Mononuclear cell (primary cell): Measurements from ENCODE around the gene NFIB. TPM values are rescaled to one million over a fixed set of nuclear protein-coding genes. Genes with fewer than 3 reads are reported as not detected.

ENCODE experiments used
- H3K27me3 ChIP-seq: 2 replicates; pipeline ENCODE4 v1.6.0; 2011; ENCODE audit warnings: low read length, control low read depth; ENCODE audit not compliant: insufficient read depth
- H3K4me1 ChIP-seq: 2 replicates; pipeline ENCODE4 v1.5.1; 2011; ENCODE audit warnings: mild to moderate bottlenecking, low read length, control low read depth; ENCODE audit not compliant: insufficient read depth
- H3K4me3 ChIP-seq: 2 replicates; pipeline ENCODE4 v1.5.1; 2011; ENCODE audit warnings: mild to moderate bottlenecking, low read length, moderate library complexity
- H3K9me3 ChIP-seq: 2 replicates; pipeline ENCODE4 v1.5.1; 2011; ENCODE audit warnings: low read depth, mild to moderate bottlenecking, control low read depth, low read length
- total RNA-seq: library from RNA; depleted of rRNA; stranded (reverse); fragments of >200 nt; gene quantifications from one replicate; pipeline ENCODE4 v1.2.3, GENCODE V29; 2012

The NFIB gene
- total RNA-seq, 1 donor: 0.42 TPM

- Histone ChIP-seq H3K9me3 (no peaks in the 10 kb centered on the region), H3K4me3 (no peak overlapping the region), H3K27me3 (peaks cover 28% of the 10 kb centered on the region), H3K4me1 (no peaks in the 10 kb centered on the region)
Observed at GRCh38 chr9:14336244-14336643, 22.3 kb upstream of the NFIB start.

DNA sequence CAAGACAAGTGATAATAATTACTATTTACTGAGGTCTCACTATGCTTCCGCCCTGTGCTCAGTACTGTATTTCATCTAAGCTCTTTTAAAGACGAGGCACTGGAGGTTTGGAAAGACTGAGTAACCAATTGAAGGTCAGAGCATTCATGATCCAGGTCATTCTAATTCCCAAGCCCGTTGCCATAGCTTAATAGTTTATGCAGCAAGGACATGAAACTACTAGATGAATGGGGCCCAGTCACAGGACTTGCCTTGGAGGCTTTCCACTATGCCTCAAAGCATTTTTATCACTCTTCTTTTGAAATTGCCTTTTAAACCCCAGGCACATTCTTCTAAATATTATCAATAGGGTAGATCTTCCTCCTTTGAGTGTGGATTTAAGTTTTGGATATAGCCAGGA, 17.2 kb upstream of the NFIB start:
- Histone ChIP-seq H3K27me3 (peaks cover 25% of the 10 kb centered on the region), H3K4me1 (no peaks in the 10 kb centered on the region), H3K9me3 (no peaks in the 10 kb centered on the region)

GRCh38 chr9:14327036-14327435, 13.1 kb upstream of the NFIB start:
- Histone ChIP-seq H3K27me3 (peaks cover 53% of the 10 kb centered on the region), H3K4me3 (no peak overlapping the region), H3K4me1 (peaks cover 8% of the 10 kb centered on the region), H3K9me3 (no peaks in the 10 kb centered on the region)

More for the DNA sequence above, 17.2 kb upstream of the NFIB start:
- no peak overlapping the region for H3K4me3 ChIP-seq

DNA sequence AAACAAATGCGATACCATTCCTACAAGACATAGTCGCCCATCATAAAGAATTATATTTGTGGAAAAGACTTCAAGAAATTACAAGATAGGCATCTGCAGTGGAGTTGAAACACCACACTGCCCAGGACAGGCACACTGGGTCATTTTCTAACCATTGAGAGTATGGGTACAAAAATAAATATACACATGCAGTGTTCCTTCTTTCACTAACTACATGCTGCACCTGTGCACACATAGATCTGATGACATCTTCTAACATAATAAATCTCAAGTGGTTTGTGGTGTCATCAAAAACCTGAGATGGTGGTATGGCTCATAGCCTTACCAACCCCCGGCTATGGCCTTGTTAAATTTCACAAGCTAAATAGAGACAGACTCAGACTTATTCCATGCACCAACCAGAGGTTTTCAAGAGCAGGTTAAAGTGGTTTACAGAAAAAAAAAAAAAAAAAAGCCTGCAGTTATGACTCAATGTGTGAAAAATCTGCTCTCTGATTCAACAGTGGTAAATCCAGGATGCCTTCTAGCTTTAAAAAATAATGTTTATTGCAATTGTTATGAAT, 12.4 kb upstream of the NFIB start:
- peaks cover 59% of the 10 kb centered on the region for H3K27me3 ChIP-seq

DNA sequence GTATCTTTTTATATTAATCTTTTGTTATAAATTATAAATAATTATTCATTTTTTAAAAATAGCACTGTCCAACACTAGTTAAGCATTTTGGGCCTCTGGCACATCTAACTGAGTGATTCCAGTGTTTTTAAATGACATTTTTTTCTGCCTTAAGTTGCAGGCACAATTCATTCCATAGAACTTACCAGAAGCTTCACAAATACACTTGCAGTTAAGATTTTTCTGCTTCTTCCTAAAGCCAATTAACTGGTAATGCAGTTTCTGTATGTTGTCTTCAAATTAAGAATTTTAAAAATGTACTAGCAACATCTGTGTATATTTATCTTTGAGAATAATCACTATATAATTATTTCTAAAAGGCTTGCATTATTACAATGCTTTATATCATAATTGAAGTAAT, 11.2 kb upstream of the NFIB start:
- Histone ChIP-seq H3K4me1 (peaks cover 10% of the 10 kb centered on the region), H3K27me3 (peaks cover 70% of the 10 kb centered on the region), H3K4me3 (no peak overlapping the region), H3K9me3 (no peaks in the 10 kb centered on the region)

More for the DNA sequence above, 12.4 kb upstream of the NFIB start:
- Histone ChIP-seq H3K4me3 (no peak overlapping the region), H3K4me1 (peaks cover 10% of the 10 kb centered on the region), H3K9me3 (no peaks in the 10 kb centered on the region)

DNA sequence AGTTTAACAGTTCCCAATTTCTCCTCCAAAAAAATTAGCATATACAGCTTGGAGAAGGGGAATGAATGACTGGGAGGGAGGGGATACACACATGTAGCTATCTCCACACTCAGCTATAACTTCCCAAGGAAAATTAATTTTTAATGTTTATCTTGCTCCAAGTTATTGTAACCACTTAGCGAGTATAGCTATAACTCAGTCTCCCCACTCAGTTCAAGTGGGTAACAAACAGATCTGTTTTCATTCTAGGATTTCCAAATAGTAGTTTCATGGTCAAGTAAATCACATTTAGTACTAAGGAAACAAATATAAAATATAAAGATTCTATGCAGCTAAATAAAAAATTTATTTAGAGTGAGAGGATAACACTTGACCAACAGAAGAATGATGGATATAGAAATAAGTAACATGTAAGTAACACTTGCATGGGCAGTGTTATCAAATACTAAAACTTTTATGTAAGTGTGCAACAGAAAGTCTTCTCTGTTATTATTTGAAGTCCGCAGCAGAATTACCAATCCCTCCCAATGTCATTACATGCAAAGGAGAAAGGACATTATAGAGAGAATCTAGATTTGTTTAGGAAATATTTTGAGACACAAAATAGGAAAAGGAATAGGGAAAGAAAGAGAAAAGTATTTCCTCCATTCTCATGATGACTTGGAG, 10.2 kb upstream of the NFIB start:
- Histone ChIP-seq H3K27me3 (peaks cover 78% of the 10 kb centered on the region), H3K9me3 (no peaks in the 10 kb centered on the region), H3K4me3 (no peak overlapping the region), H3K4me1 (peaks cover 10% of the 10 kb centered on the region)

DNA sequence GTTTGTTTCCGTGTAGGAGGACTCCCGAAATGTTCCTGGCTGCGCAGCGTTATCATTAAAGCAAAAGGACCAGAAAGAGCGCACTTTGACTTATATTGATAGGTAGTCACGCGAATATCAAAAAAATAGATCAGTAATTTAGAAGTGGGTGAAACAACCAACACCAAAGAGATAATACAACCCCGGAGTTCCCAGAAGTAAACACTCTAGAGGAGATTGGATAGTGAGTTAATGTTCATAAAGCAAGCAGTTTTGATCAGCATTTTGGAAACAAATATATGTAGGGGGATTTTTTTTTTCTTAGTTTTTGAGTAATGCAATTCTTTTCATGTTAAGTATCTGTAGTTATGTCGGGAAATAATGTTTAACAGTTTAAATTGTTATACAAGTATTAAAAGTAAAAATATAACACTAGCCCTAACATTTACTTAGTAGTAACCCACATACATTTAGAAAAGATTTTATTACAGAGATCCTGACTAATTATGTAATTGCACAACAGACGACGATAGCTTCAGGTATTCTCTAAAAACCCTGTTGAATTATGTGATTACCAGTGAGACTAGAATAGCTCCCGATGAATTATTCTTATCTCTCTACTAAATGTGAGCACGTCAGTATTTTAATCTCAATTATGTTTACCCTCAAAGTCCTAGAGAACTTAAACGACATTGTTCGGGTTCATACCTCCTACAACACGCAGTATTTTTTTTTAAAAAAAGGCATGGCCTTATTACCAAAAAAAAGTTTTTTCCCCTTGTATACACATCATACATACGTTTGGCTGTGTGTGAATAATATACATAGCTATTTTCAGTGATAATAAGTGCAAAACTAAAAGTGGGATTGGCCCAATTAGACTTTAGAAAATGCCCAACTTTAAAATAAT, 9.4 kb upstream of the NFIB start:
- Histone ChIP-seq H3K4me1 (peaks cover 10% of the 10 kb centered on the region), H3K9me3 (no peaks in the 10 kb centered on the region), H3K4me3 (peak overlapping the region; percentile 44), H3K27me3 (peaks cover 85% of the 10 kb centered on the region)

- no peaks in the 10 kb centered on the region for H3K9me3 ChIP-seq
- H3K4me1 ChIP-seq: peaks cover 10% of the 10 kb centered on the region
- H3K27me3 ChIP-seq: peaks cover 88% of the 10 kb centered on the region
- H3K4me3 ChIP-seq: peak overlapping the region; percentile 44
Observed at GRCh38 chr9:14322211-14323082, 8.5 kb upstream of the NFIB start.

- Histone ChIP-seq H3K27me3 (peaks cover 87% of the 10 kb centered on the region), H3K4me1 (peaks cover 10% of the 10 kb centered on the region), H3K9me3 (no peaks in the 10 kb centered on the region), H3K4me3 (peak overlapping the region; percentile 44)
Observed at GRCh38 chr9:14321517-14322130, 7.7 kb upstream of the NFIB start.

GRCh38 chr9:14320271-14321181, 6.6 kb upstream of the NFIB start:
- Histone ChIP-seq H3K4me1 (peaks cover 15% of the 10 kb centered on the region), H3K27me3 (peaks cover 89% of the 10 kb centered on the region), H3K9me3 (no peaks in the 10 kb centered on the region), H3K4me3 (no peak overlapping the region)

DNA sequence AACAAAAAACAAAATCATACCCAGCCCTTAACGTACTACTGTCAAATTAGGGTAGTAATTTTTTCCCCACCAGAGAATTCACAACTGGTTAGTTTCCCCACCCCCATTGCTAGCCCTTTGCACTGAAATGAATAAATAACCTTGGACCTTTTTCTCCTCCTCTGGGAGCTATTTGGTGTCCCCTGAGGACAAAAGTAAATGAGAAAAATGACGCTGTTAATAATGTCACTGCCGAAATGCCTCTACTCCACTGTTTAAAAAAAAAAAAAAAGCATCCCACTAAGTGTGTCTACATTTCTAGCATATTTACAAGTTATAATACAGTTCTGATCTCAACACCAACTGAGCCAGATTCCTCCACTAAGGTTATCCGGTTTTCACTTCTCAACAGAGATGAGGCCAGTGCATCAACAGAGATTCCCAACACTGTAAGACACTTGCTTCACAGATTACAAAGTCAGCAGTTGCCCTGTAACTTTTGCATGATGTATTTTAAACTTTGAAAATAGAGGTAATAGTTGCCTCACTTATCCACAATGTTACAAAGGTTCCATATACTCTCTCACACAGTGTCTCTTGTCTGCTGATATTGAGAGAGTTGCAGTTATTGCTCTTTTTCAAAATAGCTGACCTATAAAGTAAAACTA, 5.1 kb upstream of the NFIB start:
- no peaks in the 10 kb centered on the region for H3K9me3 ChIP-seq
- H3K4me3 ChIP-seq: no peak overlapping the region
- H3K4me1 ChIP-seq: peaks cover 21% of the 10 kb centered on the region
- peaks cover 80% of the 10 kb centered on the region for H3K27me3 ChIP-seq

DNA sequence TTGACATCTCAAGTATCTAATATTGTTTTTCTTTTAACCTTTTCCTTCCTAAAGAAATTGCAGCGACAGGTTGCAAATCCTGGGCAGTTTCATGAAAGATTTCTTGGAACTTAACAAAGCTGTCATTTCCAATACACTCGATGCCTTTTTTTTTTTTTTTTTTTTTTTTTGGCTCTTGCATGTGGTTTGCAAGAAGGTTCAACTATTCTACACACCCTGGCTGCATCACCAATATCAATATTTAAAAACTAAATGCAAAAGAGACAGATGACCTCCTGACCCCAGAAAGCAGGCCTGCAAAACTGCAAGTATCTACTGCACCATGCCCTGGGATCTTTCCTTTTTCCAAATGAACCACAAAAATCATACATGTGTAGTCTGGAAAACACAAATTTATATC, 4.4 kb upstream of the NFIB start:
- H3K4me3 ChIP-seq: no peak overlapping the region
- H3K4me1 ChIP-seq: peaks cover 25% of the 10 kb centered on the region
- H3K9me3 ChIP-seq: no peaks in the 10 kb centered on the region
- H3K27me3 ChIP-seq: peaks cover 75% of the 10 kb centered on the region

- H3K4me3 ChIP-seq: no peak overlapping the region
- H3K9me3 ChIP-seq: no peaks in the 10 kb centered on the region
- H3K4me1 ChIP-seq: peaks cover 27% of the 10 kb centered on the region
- H3K27me3 ChIP-seq: peaks cover 74% of the 10 kb centered on the region
Observed at GRCh38 chr9:14317667-14318320, 3.9 kb upstream of the NFIB start.
